ENCODE results near the gene PARP14. TPM values are rescaled to one million over a fixed set of nuclear protein-coding genes. Genes with fewer than 3 reads are reported as not detected.

Gene PARP14
- total and polyA plus RNA-seq, 2 experiments from 2014 or later, result 5.6 to 11.7 TPM

DNA sequence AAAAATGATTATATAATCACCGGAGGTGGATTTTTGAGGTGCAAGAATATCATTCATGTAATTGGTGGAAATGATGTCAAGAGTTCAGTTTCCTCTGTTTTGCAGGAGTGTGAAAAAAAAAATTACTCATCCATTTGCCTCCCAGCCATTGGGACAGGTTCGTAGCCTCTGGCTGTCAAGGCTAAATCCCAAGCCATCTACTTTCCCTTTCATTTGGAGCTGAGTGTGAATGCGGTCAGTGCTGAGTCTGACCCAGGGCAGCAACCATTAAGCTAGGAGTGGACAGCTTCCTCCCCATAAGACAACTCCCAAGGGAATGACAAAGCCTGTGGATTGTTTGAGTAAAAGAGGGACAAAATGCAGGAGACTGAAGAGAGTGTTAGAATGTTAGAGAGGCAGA, 33.6 kb downstream of the PARP14 start:
- TF ChIP-seq EZH2phosphoT487 (IDR thresholded peaks at IDR 0.05; ENCODE audit: insufficient read depth, low read depth) (no peak), EZH2 (IDR thresholded peaks at IDR 0.05; ENCODE audit: insufficient read depth, poor library complexity, severe bottlenecking) (no peak)
- H3K4me2 ChIP-seq (ENCODE audit: unreplicated experiment), result no peak overlapping the region

DNA sequence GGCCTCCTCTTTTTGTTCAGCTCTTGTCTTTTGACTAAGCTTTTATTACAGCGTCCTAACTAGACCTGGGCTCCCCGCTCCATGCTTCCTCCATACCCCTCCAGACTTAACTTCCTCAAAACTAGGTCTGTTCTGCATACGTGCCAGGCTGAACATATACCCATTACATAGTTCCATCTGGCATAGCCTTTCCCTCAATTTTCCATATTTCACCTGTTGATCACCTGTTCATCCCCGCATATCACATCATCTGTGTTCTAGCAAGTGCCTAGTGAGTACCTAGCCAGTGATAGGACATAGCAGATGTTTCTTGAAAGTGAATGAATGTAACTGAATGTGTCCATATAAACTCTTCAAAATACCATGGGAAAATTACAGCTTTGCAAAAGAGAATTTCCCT, 36.0 kb downstream of the PARP14 start:
- no peaks in the 10 kb centered on the region for H4K20me1 ChIP-seq (ENCODE audit: insufficient read depth)
- H2AFZ ChIP-seq, result no peak overlapping the region
- TF ChIP-seq EZH2phosphoT487 (IDR thresholded peaks at IDR 0.05; ENCODE audit: insufficient read depth, low read depth) (no peak), EZH2 (IDR thresholded peaks at IDR 0.05; ENCODE audit: insufficient read depth, poor library complexity, severe bottlenecking) (no peak)
- H3K9me2 ChIP-seq (ENCODE audit: insufficient read depth), result no peaks in the 10 kb centered on the region
- peaks cover 10% of the 10 kb centered on the region; the same call in 1 of the 2 replicates for H3K36me3 ChIP-seq (ENCODE audit: low read depth)
- H3K79me2 ChIP-seq (ENCODE audit: insufficient read depth), result no peaks in the 10 kb centered on the region
- H3K4me3 ChIP-seq, result no peak overlapping the region
- no peaks in the 10 kb centered on the region for H3F3A ChIP-seq (ENCODE audit: insufficient read depth)
- no peak overlapping the region for H3K4me2 ChIP-seq (ENCODE audit: unreplicated experiment)
- WGBS, 2 experiments (ENCODE audit: low coverage in 1 of 2, low lambda C conversion rate in 2 of 2, missing lambda C conversion rate in 2 of 2), result 95 to 97% methylated on average over 4 of the region's 4 CpGs
- DNase-seq, result no peak
- in situ Hi-C loops (cut with MboI), result no loop called here
- H3K9me3 ChIP-seq (ENCODE audit: low read depth), result no peaks in the 10 kb centered on the region
- H3K27ac ChIP-seq, result no peak overlapping the region
- H3K4me1 ChIP-seq (ENCODE audit: insufficient read depth), result no peaks in the 10 kb centered on the region
- H3K9ac ChIP-seq, result no peak overlapping the region
- no peaks in the 10 kb centered on the region for H3K27me3 ChIP-seq (replicated peaks; ENCODE audit: insufficient read depth)

More for the DNA sequence above, 33.6 kb downstream of the PARP14 start:
- Histone ChIP-seq H4K20me1 (ENCODE audit: insufficient read depth) (no peaks in the 10 kb centered on the region), H3K9ac (no peak overlapping the region), H2AFZ (no peak overlapping the region), H3K4me1 (ENCODE audit: insufficient read depth) (no peaks in the 10 kb centered on the region), H3K79me2 (ENCODE audit: insufficient read depth) (no peaks in the 10 kb centered on the region), H3K4me3 (no peak overlapping the region), H3K27ac (no peak overlapping the region), H3F3A (ENCODE audit: insufficient read depth) (no peaks in the 10 kb centered on the region), H3K9me3 (ENCODE audit: low read depth) (no peaks in the 10 kb centered on the region), H3K27me3 (replicated peaks; ENCODE audit: insufficient read depth) (no peaks in the 10 kb centered on the region), H3K36me3 (ENCODE audit: low read depth) (peaks cover 6% of the 10 kb centered on the region; the same call in 1 of the 2 replicates), H3K9me2 (ENCODE audit: insufficient read depth) (no peaks in the 10 kb centered on the region)
- WGBS, 2 experiments (ENCODE audit: low coverage in 1 of 2, low lambda C conversion rate in 2 of 2, missing lambda C conversion rate in 2 of 2), result 93 to 94% methylated on average over 3 of the region's 3 CpGs
- in situ Hi-C loops (cut with MboI), result no loop called here
- DNase-seq, result peak; percentile 2

DNA sequence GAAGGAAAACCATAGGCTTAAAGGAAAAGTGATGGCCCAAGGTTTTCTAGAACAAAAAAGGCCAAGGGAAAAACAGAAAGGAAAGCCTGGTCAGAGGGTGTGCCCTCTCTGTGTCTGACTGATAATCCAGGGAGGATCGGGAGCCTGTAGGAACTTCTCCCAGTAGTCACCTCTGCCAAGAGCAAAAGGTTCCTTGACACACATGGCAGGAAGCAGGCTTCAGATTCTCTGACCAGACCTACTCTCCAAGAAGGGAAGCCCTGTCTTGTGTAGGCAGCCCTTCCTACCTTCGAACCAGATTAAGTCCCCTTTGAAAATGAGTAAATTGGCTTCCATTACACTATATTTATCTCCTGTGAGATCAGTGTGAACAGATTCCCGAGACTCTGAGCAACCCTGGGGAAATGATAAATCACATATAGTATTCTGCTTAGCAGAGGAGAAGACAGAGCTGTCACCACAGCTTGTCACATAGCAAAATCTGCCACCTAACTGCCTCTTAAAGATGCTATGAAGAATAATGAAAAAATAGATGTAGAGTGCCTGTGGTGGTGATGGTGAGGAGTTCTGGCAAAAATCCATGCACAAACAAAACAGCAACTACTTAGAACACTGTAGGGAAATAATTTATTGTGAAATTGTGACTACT, 38.8 kb downstream of the PARP14 start:
- H3F3A ChIP-seq (ENCODE audit: insufficient read depth), result no peaks in the 10 kb centered on the region
- H3K36me3 ChIP-seq (ENCODE audit: low read depth), result 0 out of 2 replicates have a peak, but pooled peaks cover 4% of the 10 kb centered on the region
- no peaks in the 10 kb centered on the region for H4K20me1 ChIP-seq (ENCODE audit: insufficient read depth)
- no peaks in the 10 kb centered on the region for H3K79me2 ChIP-seq (ENCODE audit: insufficient read depth)
- 59 to 71% methylated on average over 3 of the region's 3 CpGs for WGBS, 2 experiments (ENCODE audit: low coverage in 1 of 2, low lambda C conversion rate in 2 of 2, missing lambda C conversion rate in 2 of 2)
- no peaks in the 10 kb centered on the region for H3K4me1 ChIP-seq (ENCODE audit: insufficient read depth)
- no peak for TF ChIP-seq EZH2phosphoT487 (IDR thresholded peaks at IDR 0.05; ENCODE audit: insufficient read depth, low read depth)
- TF ChIP-seq EZH2 (IDR thresholded peaks at IDR 0.05; ENCODE audit: insufficient read depth, poor library complexity, severe bottlenecking), result no peak
- no peak overlapping the region for H3K4me2 ChIP-seq (ENCODE audit: unreplicated experiment)
- in situ Hi-C loops (cut with MboI), result no loop called here
- H3K27me3 ChIP-seq (replicated peaks; ENCODE audit: insufficient read depth), result no peaks in the 10 kb centered on the region
- H3K27ac ChIP-seq, result no peak overlapping the region
- H2AFZ ChIP-seq, result no peak overlapping the region
- no peak overlapping the region for H3K4me3 ChIP-seq
- H3K9me2 ChIP-seq (ENCODE audit: insufficient read depth), result no peaks in the 10 kb centered on the region
- DNase-seq, result no peak
- H3K9me3 ChIP-seq (ENCODE audit: low read depth), result no peaks in the 10 kb centered on the region
- no peak overlapping the region for H3K9ac ChIP-seq

DNA sequence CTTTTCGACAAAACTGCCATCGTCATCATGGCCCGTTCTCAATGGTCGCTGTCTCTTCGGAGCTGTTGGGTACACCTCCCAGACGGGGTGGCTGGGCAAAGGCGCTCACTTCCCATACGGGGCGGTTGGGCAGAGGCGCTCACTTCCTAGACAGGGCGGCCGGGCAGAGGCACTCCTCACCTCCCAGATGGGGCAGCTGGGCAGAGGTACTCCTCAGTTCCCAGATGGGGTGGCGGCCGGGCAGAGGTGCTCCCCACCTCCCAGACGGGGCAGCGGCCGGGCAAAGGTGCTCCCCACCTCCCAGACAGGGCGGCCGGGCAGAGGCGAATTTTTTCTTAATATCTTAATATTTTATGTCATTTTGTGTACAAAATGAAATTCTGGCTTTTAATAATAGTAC, 44.5 kb downstream of the PARP14 start:
- Histone ChIP-seq H2AFZ (no peak overlapping the region), H3K4me3 (no peak overlapping the region), H3K4me1 (ENCODE audit: insufficient read depth) (no peaks in the 10 kb centered on the region), H4K20me1 (ENCODE audit: insufficient read depth) (no peaks in the 10 kb centered on the region), H3F3A (ENCODE audit: insufficient read depth) (no peaks in the 10 kb centered on the region), H3K9me2 (ENCODE audit: insufficient read depth) (no peaks in the 10 kb centered on the region), H3K9ac (no peak overlapping the region), H3K27ac (no peak overlapping the region), H3K9me3 (ENCODE audit: low read depth) (no peaks in the 10 kb centered on the region), H3K79me2 (ENCODE audit: insufficient read depth) (no peaks in the 10 kb centered on the region), H3K4me2 (ENCODE audit: unreplicated experiment) (no peak overlapping the region), H3K36me3 (ENCODE audit: low read depth) (0 out of 2 replicates have a peak, but pooled peaks cover 4% of the 10 kb centered on the region), H3K27me3 (replicated peaks; ENCODE audit: insufficient read depth) (no peaks in the 10 kb centered on the region)
- no peak for DNase-seq
- 95 to 96% methylated on average over 18 to 20 of the region's 20 CpGs for WGBS, 2 experiments (ENCODE audit: low coverage in 1 of 2, low lambda C conversion rate in 2 of 2, missing lambda C conversion rate in 2 of 2)
- in situ Hi-C loops (cut with MboI), result no loop called here
- TF ChIP-seq EZH2phosphoT487 (IDR thresholded peaks at IDR 0.05; ENCODE audit: insufficient read depth, low read depth) (no peak), EZH2 (IDR thresholded peaks at IDR 0.05; ENCODE audit: insufficient read depth, poor library complexity, severe bottlenecking) (no peak)

Measured in GM23248 (cell line).